Activated CD8-positive, alpha-beta memory T cell treated with anti-CD3 and anti-CD28 coated beads for 24 hours (primary cell): ENCODE results near the gene ZNF423.

ENCODE experiments used
- DNase-seq: peaks from one replicate; pipeline ENCODE4 v3.0.0-alpha.2; 2020

The ZNF423 gene

GRCh38 chr16:49712542-49712941 lies 143.4 kb downstream of the ZNF423 start:
- no peak for DNase-seq

DNA sequence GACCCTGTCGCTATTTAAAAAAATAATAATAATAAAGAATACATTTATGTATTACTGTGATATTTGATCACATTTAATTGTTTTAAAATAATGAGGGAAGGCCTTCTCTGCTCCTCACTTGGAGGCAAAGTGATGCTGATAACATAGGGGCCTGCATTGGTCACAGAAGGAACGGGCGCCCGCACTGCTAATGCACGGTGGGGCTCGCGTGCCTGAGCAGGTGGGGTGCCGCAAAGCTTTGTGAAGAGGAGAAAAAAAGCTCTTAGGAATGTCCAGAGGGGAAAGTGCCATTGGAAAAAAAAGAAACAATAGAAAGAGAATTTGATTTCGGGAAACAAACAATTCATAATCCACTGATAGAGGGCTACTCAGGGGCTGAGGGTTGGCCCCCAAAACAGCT lies 143.8 kb downstream of the ZNF423 start:
- DNase-seq, result no peak

DNA sequence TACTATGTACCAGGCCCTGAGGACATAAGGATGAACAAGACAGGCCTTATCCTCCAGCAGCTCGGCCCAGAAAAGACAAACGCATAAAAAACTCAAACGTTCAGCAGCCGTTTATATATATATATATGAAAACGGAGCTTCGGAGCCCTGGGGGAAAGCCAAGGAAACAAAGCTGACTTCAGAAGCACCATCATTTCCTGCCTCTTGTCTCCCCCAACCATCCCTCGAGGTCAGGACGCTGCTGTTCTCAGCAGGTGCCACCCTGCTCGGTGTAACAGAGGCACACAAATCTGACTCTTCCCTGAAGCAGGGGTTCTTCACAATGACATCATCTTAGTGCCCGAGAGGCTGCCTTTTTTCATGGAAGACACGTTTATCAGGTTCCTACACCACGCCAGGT lies 146.9 kb downstream of the ZNF423 start:
- DNase-seq, result no peak

GRCh38 chr16:49708491-49708890 lies 147.4 kb downstream of the ZNF423 start:
- no peak for DNase-seq

- DNase-seq, result no peak
Measured at GRCh38 chr16:49706620-49707355, 149.1 kb downstream of the ZNF423 start.

DNA sequence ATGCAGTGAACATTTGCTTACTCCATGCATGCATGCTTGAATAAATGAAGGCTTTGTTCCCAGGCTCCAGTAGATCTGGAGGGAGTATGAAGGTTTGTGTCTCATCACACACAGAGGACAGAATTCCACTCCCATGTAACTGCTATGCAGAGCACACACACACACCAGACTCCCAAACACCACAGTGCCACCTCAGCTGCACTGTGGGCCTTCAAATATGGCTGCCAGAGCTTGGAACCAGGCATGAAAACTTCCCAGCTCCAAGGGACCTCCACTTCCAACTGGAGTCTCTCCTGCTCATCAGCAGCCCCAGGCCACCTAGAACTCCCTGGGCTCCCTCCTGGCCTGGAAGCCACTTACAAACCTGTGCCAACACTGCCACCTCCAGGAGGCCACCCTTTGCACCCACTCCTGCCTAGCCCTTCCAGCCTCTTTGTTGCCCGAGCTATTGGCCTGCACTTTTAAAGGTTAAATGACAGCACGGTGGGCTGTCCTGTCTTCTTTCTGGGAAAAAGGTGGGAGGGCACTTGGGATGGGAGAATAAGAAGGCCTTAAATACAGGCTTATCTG lies 151.2 kb downstream of the ZNF423 start:
- no peak for DNase-seq

DNA sequence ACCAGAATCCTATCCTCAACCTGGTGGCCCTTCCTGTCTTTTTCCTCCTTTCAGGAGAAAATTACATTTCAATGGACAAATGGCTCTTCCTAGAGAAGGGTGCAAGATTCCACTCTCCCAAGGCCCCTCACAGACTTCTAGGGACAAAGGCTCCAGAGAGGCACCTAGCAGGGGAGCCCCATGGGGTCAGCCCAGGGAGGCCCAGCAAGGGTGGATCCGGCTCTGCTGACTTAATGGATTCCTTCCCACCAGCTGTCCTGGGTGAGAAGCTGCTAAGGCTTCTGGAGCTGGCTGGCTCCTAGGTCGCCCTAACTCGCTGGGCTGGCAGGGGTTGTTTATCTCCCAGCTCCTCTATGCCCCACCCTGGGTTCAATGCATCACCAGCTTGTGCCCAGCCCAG lies 152.4 kb downstream of the ZNF423 start:
- no peak for DNase-seq

DNA sequence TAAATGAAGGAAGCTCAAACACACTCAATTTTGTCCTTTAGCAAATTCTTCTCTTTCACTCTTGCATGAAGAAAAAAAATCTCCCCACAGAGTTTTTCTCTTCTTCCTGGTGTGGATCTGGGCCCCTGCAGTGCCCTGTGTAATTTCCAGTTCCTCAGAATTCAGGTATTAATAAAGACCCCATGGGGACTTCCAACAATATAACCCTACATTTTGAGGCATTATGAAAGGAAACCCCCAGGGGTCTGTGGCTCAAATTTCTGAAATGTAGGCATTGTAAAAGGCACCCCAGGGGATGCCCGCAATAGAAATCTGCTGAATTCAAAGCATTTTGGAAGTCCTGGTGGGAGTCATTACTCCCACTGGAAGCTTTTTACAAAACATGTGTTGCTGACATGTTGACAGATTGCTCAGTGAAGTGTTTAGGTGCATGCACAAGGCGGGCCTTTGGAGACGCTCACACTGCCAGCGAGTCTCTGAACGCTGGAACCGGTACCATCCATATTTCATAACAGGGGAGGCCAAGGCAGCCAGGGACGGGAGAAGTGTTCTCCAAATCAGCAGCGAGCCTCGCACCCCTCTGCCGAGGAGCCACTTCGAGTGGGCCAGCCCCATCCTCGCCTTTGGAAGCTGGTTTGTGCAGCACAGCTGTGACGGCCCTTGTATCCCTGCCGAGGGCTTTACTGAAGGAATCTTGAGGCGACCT lies 154.0 kb downstream of the ZNF423 start:
- no peak for DNase-seq

- DNase-seq, result no peak
Measured at GRCh38 chr16:49701065-49701685, 154.7 kb downstream of the ZNF423 start.

DNA sequence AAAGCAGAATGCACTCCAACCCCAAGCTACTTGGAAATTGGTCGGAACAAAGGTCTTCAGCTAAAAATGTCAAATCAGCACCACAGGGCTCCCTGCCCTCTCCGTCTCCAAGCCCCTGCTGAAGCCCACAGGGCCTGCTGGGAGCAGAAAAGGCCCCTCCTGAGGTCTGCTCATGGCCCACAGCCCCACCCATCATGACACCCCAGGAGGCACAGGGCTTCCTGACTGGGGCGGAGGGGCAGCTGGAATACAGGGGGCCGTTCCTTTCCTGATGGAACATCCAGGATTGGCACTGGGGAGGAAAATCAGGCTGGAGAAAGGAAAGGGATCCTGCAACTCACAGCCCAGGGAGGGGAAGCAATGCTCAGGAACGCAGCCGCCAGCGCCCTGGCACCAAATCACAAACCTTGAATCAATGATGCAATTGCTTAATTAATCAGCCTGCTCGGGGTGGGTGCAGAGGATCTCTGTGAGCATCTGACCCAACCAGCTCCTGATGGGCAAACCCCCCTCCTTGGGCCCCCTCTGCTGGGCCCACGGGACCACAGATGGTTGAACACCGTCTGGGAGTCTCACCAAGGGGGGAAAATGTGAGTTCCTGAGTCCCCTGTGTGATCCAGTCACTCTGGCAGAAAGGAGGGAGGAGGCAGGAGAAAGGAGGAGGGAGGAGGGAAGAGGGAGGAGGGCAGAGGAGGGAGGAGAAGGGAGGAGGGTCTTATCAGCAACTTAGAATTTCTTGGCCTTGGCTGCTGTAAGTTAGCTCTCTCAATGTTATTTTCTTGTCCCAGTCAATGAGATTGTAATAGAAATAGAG lies 155.5 kb downstream of the ZNF423 start:
- no peak for DNase-seq

GRCh38 chr16:49699841-49700175 lies 156.1 kb downstream of the ZNF423 start:
- DNase-seq, result no peak

DNA sequence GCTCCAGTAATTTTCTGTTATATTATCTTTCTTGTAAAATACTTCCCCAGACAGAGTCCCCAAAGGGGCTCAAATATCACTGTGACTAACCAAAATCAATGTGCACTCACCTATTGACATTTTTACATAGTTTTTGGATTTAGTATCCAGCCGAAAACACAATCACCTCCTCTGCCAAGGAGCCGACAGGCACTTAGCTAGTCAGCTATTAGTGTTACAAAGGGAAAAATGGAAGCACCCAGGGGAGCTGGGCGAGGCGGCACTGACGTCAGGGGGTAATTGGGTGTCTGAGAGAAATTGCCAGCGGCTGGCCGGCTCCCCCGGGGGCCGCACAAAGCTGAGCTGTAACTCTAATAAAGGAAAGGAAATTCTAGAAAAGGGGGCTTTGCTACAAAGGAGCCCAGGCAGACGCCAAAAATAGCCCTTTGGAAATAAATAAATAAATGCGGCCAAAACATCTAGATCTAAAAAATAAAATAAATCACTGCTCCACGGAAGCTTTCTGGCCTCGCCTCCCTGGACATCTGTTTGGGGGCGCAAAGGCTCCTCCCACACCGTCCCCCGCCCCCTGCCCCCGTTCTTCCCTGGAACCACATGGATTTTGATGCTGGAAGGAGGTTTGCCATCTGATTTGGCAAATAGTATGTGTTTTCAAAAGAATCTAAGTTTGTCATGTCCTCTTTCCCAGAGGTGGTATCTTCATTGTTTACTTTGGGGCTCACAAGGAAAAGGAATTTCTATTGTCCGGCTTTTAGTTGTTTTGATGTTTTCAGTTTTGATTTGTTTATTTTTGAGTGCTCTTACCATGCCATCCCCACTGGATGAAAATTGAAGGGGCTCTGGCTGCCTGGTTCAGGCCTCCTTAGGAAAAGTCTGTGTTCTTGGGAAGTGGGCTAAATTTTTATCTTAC lies 156.7 kb downstream of the ZNF423 start:
- no peak for DNase-seq

GRCh38 chr16:49698453-49698815 lies 157.5 kb downstream of the ZNF423 start:
- no peak for DNase-seq

DNA sequence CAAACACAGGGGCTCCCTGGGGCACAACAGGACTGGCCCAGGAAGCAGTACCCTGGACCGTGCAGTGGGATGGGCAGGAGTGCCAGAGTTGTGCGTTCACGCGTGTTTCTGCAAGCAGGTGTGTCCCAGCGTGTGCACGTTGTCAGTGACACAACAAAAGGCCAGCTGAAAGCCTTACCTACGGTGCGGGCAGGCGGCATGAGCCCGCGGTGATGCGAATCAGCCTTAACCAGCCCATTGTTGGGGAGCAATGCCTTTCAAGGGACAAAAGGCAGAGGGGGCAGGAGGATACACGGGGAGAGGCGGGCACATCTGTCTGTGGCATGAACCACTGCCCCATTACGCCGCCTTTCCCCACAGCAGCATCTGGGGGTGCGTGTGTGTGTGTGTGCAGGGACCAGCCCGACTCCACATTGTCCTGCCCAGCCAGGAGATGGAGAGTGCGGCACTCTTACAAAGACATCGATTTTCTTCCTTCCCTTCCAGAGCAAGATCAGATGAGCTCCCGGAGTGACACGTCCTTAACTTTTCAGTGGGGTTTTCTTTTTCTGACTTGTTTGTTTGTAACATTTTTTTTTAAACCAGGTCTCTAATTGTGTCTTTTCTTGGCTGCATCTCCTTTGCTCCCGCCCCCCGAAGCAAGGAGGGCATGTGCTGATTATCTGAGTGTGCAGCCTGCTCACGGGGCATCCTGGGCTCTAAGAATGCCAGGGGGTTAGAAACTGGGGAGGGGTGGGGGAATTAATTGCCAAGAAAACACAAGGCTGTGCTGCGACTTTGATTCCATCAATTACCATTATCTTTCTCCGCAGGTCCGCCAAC lies 158.1 kb downstream of the ZNF423 start:
- no peak for DNase-seq

- DNase-seq, result no peak
Measured at GRCh38 chr16:49696414-49697101, 159.4 kb downstream of the ZNF423 start.

- DNase-seq, result no peak
Measured at GRCh38 chr16:49695782-49696413, 160.0 kb downstream of the ZNF423 start.

DNA sequence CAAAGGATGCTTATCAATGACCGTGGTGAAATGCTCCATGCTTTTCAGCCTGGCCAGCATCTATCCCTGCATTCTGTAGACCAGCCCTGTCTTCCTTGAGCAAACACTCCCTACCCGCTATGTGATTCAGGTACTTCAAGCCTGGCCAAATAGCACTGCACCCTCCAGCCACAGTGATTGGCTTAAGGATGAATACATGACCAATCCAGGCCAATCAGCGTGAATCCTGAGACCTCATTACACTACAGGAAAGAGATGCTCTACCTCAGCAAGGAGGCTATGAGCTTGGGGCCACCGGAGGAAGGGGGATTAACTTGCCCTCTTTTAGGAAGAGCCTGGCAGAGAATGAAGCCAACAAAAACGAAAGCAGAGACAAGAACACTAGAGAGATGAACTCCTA lies 162.5 kb downstream of the ZNF423 start:
- no peak for DNase-seq

- DNase-seq, result no peak
Measured at GRCh38 chr16:49690778-49691177, 165.1 kb downstream of the ZNF423 start.

- no peak for DNase-seq
Measured at GRCh38 chr16:49688036-49688697, 167.7 kb downstream of the ZNF423 start.
